Neural cell (in vitro differentiated cells): ENCODE results near the gene PHF2. TPM values are rescaled to one million over a fixed set of nuclear protein-coding genes. Genes with fewer than 3 reads are reported as not detected.

ENCODE experiments used
- H2AFZ ChIP-seq: fragments of 200-600, 300-800 bp; sonication (generic), shearing (Covaris generic); 2 replicates; pipeline ENCODE4 v1.6.0; 2014; ENCODE audit warnings: low read depth, mild to moderate bottlenecking, antibody characterized with exemption, low read length, moderate library complexity
- H3F3A ChIP-seq: fragments of 200-600 bp; shearing (Covaris generic); 2 replicates; pipeline ENCODE4 v1.6.1; 2016; ENCODE audit warnings: mild to moderate bottlenecking, moderate library complexity, mixed read lengths, antibody characterized with exemption, low read length; ENCODE audit not compliant: insufficient read depth, poor library complexity, severe bottlenecking
- H3K27ac ChIP-seq: fragments of 200-600, 300-800 bp; sonication (generic), shearing (Covaris generic); 2 replicates; pipeline ENCODE4 v1.5.1; 2014; ENCODE audit warnings: mild to moderate bottlenecking, low read length, moderate library complexity
- H3K27me3 ChIP-seq: fragments of 300-800, 200-600 bp; sonication (generic), shearing (Covaris generic); 2 replicates; pipeline ENCODE4 v1.6.0; 2014; ENCODE audit warnings: mild to moderate bottlenecking, low read depth, low read length, moderate library complexity; ENCODE audit not compliant: insufficient read depth
- H3K36me3 ChIP-seq: fragments of 300-800, 200-600 bp; sonication (generic), shearing (Covaris generic); 2 replicates; pipeline ENCODE4 v1.5.1; 2014; ENCODE audit warnings: mild to moderate bottlenecking, antibody characterized with exemption, low read length, moderate library complexity; ENCODE audit not compliant: insufficient read depth
- H3K4me2 ChIP-seq: fragments of 300-800, 200-600 bp; sonication (generic), shearing (Covaris generic); 2 replicates; pipeline ENCODE4 v1.6.0; 2014; ENCODE audit warnings: mild to moderate bottlenecking, low read length
- H3K4me3 ChIP-seq: fragments of 300-800, 200-600 bp; sonication (generic), shearing (Covaris generic); 2 replicates; pipeline ENCODE4 v1.5.1; 2014; ENCODE audit warnings: mild to moderate bottlenecking, low read length, moderate library complexity
- H3K79me2 ChIP-seq: fragments of 200-600 bp; shearing (Covaris generic); replicated peaks from 2 replicates; pipeline ENCODE4 v1.6.0; 2014; ENCODE audit warnings: mild to moderate bottlenecking, low read length, moderate library complexity; ENCODE audit not compliant: insufficient read depth
- H3K9ac ChIP-seq: fragments of 300-800, 200-600 bp; sonication (generic), shearing (Covaris generic); 2 replicates; pipeline ENCODE4 v1.6.1; 2016; ENCODE audit warnings: mild to moderate bottlenecking, low read length, mixed read lengths
- H3K9me2 ChIP-seq: fragments of 200-600 bp; shearing (Covaris generic); 2 replicates; pipeline ENCODE4 v1.6.1; 2016; ENCODE audit warnings: mild to moderate bottlenecking, low read length, mixed read lengths; ENCODE audit not compliant: insufficient read depth
- H3K9me3 ChIP-seq: fragments of 200-600, 300-800 bp; sonication (generic), shearing (Covaris generic); 2 replicates; pipeline ENCODE4 v1.6.1; 2016; ENCODE audit warnings: mild to moderate bottlenecking, mixed run types, low read length, moderate library complexity, mixed read lengths
- H4K20me1 ChIP-seq: fragments of 200-600 bp; shearing (Covaris generic); 2 replicates; pipeline ENCODE4 v1.6.1; 2016; ENCODE audit warnings: mild to moderate bottlenecking, mixed run types; ENCODE audit not compliant: insufficient read depth
- EP300 ChIP-seq: fragments of 450-650 bp; conservative IDR thresholded peaks from 2 replicates; pipeline ENCODE4 v1.6.1; 2014; ENCODE audit warnings: antibody characterized with exemption, mild to moderate bottlenecking, moderate library complexity; ENCODE audit not compliant: poor library complexity, severe bottlenecking
- POLR2AphosphoS5 ChIP-seq: IDR thresholded peaks from 2 replicates; pipeline ENCODE4 v1.6.1; 2012
- RAD21 ChIP-seq: fragments of 450-650 bp; conservative IDR thresholded peaks from 2 replicates; pipeline ENCODE4 v1.6.1; 2014; ENCODE audit warnings: antibody characterized with exemption, mild to moderate bottlenecking, moderate library complexity
- REST ChIP-seq: IDR thresholded peaks from 2 replicates; pipeline ENCODE4 v1.6.1; 2012; ENCODE audit warnings: borderline replicate concordance
- SMC3 ChIP-seq: fragments of 450-650 bp; conservative IDR thresholded peaks from 2 replicates; pipeline ENCODE4 v1.6.1; 2014; ENCODE audit warnings: antibody characterized with exemption, mild to moderate bottlenecking, moderate library complexity; ENCODE audit not compliant: poor library complexity
- TAF1 ChIP-seq: IDR thresholded peaks from 2 replicates; pipeline ENCODE4 v1.6.1; 2012; ENCODE audit warnings: low read depth
- polyA plus RNA-seq: library from polyadenylated mRNA; depleted of rRNA; stranded (reverse); fragments of >200 nt; gene quantifications from 2 replicates; pipeline ENCODE4 v1.2.3, GENCODE V29; 2014
- TF ChIP-seq, protein P1 (sequence below): fragments of 450-650 bp; IDR thresholded peaks from 2 replicates; pipeline ENCODE4 v1.5.1; 2014; ENCODE audit warnings: antibody characterized with exemption, mild to moderate bottlenecking, moderate library complexity; ENCODE audit not compliant: poor library complexity, severe bottlenecking

Gene PHF2
- polyA plus RNA-seq, 1 donor from 2014 or later, result 42.4 TPM

GRCh38 chr9:93645149-93645889 is 68.9 kb downstream of the PHF2 start:
- H3K9ac ChIP-seq, result no peak overlapping the region
- no peaks in the 10 kb centered on the region for H3F3A ChIP-seq
- H3K27ac ChIP-seq, result no peak overlapping the region
- H3K9me2 ChIP-seq, result no peaks in the 10 kb centered on the region
- H3K4me3 ChIP-seq, result no peak overlapping the region
- no peaks in the 10 kb centered on the region for H3K79me2 ChIP-seq
- TF ChIP-seq EP300 (no peak), RAD21 (no peak), SMC3 (no peak)
- no peaks in the 10 kb centered on the region for H3K27me3 ChIP-seq
- H4K20me1 ChIP-seq, result no peaks in the 10 kb centered on the region
- H3K36me3 ChIP-seq, result peaks cover 3% of the 10 kb centered on the region
- no peaks in the 10 kb centered on the region for H3K9me3 ChIP-seq
- no peak overlapping the region for H2AFZ ChIP-seq
- H3K4me2 ChIP-seq, result no peak overlapping the region

GRCh38 chr9:93645921-93646639 is 69.7 kb downstream of the PHF2 start:
- H3K9me2 ChIP-seq, result no peaks in the 10 kb centered on the region
- no peaks in the 10 kb centered on the region for H3K27me3 ChIP-seq
- no peaks in the 10 kb centered on the region for H3K79me2 ChIP-seq
- no peaks in the 10 kb centered on the region for H3K36me3 ChIP-seq
- no peaks in the 10 kb centered on the region for H3K9me3 ChIP-seq
- no peak overlapping the region for H3K4me2 ChIP-seq
- H2AFZ ChIP-seq, result no peak overlapping the region
- TF ChIP-seq POLR2AphosphoS5 (no peak), RAD21 (no peak), REST (no peak), TAF1 (no peak)
- TF ChIP-seq, protein P1, sequence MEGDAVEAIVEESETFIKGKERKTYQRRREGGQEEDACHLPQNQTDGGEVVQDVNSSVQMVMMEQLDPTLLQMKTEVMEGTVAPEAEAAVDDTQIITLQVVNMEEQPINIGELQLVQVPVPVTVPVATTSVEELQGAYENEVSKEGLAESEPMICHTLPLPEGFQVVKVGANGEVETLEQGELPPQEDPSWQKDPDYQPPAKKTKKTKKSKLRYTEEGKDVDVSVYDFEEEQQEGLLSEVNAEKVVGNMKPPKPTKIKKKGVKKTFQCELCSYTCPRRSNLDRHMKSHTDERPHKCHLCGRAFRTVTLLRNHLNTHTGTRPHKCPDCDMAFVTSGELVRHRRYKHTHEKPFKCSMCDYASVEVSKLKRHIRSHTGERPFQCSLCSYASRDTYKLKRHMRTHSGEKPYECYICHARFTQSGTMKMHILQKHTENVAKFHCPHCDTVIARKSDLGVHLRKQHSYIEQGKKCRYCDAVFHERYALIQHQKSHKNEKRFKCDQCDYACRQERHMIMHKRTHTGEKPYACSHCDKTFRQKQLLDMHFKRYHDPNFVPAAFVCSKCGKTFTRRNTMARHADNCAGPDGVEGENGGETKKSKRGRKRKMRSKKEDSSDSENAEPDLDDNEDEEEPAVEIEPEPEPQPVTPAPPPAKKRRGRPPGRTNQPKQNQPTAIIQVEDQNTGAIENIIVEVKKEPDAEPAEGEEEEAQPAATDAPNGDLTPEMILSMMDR, result no peak
- H3K4me3 ChIP-seq, result no peak overlapping the region
- H3K27ac ChIP-seq, result no peak overlapping the region
- H4K20me1 ChIP-seq, result no peaks in the 10 kb centered on the region
- no peak overlapping the region for H3K9ac ChIP-seq
- H3F3A ChIP-seq, result no peaks in the 10 kb centered on the region

- no peak overlapping the region for H3K4me3 ChIP-seq
- H3K27ac ChIP-seq, result no peak overlapping the region
- H3K9ac ChIP-seq, result no peak overlapping the region
- TF ChIP-seq REST, result no peak
- no peaks in the 10 kb centered on the region for H3K9me2 ChIP-seq
- no peaks in the 10 kb centered on the region for H4K20me1 ChIP-seq
- H3K36me3 ChIP-seq, result no peaks in the 10 kb centered on the region
- H3K9me3 ChIP-seq, result no peaks in the 10 kb centered on the region
- no peaks in the 10 kb centered on the region for H3F3A ChIP-seq
- no peak overlapping the region for H3K4me2 ChIP-seq
- H2AFZ ChIP-seq, result no peak overlapping the region
- no peaks in the 10 kb centered on the region for H3K79me2 ChIP-seq
- no peaks in the 10 kb centered on the region for H3K27me3 ChIP-seq
Observed at GRCh38 chr9:93646640-93647178, 70.3 kb downstream of the PHF2 start.
